Measurements from ENCODE around the gene HYAL2.

DNA sequence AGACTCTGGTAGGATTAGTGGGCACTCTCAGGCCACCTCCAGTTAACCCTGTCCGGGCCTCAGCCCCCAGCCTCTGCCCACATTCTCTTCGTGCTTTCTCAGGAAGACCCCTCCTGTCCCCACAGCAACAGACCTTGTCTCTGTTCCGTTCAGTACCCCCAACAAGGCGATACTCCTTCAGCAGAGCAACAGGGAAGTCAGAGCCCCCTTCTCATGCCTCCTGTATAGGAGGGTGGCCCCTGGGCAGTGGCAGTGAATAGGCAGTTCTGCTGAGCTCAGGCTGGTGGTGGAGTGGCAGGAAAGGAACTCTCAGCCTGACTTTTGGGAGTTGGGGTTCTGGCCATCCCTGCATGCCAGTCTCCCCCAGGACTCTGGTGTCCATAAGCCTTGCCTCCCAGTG, 53.1 kb downstream of the HYAL2 start:
- TF ChIP-seq SUZ12 (IDR thresholded peaks at IDR 0.05; ENCODE audit: extremely low read depth, insufficient read depth, insufficient read length) = no peak
- no peak for TF ChIP-seq YY1 (IDR thresholded peaks at IDR 0.05; ENCODE audit: insufficient read depth, insufficient read length)
- no peak for TF ChIP-seq ZNF274 (IDR thresholded peaks at IDR 0.05; ENCODE audit: low read depth, low read length)
